ENCODE measurements around the gene WNT2. TPM values are rescaled to one million over a fixed set of nuclear protein-coding genes. Genes with fewer than 3 reads are reported as not detected.
A peak's percentile ranks its signal among the peaks of the same experiment; 100 is the strongest.
"Not testable (repeated sequence)": the region's sequence is repeated elsewhere in the genome, so short reads cannot be mapped to it uniquely, and the experiment has no call there.

The WNT2 gene
- total and polyA plus RNA-seq, 2 donors = 0.48 to 8.9 TPM

- 41% methylated on average over 3 of the region's 3 CpGs for WGBS
- no peak overlapping the region for H3K27ac ChIP-seq (ENCODE audit: low read depth)
These were observed 53.0 kb downstream of the WNT2 start for GRCh38 chr7:117269886-117270285.

DNA sequence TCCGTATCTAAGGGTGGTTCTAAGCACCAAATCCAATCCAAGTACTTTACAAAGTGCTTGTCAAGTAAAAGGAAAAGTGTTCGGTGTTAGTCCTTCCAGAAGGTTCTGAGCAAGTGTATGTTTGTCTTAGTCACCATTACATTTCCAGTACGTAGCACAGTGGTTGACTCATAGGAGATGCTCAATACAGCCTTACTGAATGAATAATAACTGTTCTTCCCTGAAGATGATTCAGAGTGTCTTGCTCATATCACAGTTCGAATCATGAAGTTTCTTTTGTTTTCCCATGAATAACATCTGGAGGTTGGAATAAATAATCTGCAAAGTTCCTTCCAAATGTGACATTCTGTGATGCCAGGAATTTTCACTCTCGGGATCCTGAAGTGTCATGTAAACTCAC, 53.4 kb downstream of the WNT2 start:
- no peaks in the 10 kb centered on the region for H3K36me3 ChIP-seq (ENCODE audit: insufficient read depth)
- 56% methylated on average over 5 of the region's 5 CpGs for WGBS
- H3K27ac ChIP-seq (ENCODE audit: low read depth) = no peak overlapping the region
- no peaks in the 10 kb centered on the region for H3K4me1 ChIP-seq (ENCODE audit: insufficient read depth)
- no peak overlapping the region for H3K4me3 ChIP-seq (ENCODE audit: low read depth, low read length)
- no peak for DNase-seq (ENCODE audit: extremely low spot score)

More at GRCh38 chr7:117269886-117270285, 53.0 kb downstream of the WNT2 start:
- peak; percentile 11 for DNase-seq (ENCODE audit: extremely low spot score)
- no peak overlapping the region for H3K4me3 ChIP-seq (ENCODE audit: low read depth, low read length)
- H3K36me3 ChIP-seq (ENCODE audit: insufficient read depth) = no peaks in the 10 kb centered on the region
- H3K4me1 ChIP-seq (ENCODE audit: insufficient read depth) = no peaks in the 10 kb centered on the region

- H3K4me3 ChIP-seq (ENCODE audit: low read depth, low read length) = no peak overlapping the region
- H3K4me1 ChIP-seq (ENCODE audit: insufficient read depth) = no peaks in the 10 kb centered on the region
- H3K36me3 ChIP-seq (ENCODE audit: insufficient read depth) = no peaks in the 10 kb centered on the region
- no peak overlapping the region for H3K27ac ChIP-seq (ENCODE audit: low read depth)
- no peak for DNase-seq (ENCODE audit: extremely low spot score)
- 49% methylated on average over 1 of the region's 1 CpG for WGBS
These were observed 58.1 kb downstream of the WNT2 start for GRCh38 chr7:117264716-117265115.

- no peak for DNase-seq (ENCODE audit: extremely low spot score)
- Histone ChIP-seq H3K4me1 (ENCODE audit: insufficient read depth) (no peaks in the 10 kb centered on the region), H3K27ac (ENCODE audit: low read depth) (no peak overlapping the region), H3K4me3 (ENCODE audit: low read depth, low read length) (no peak overlapping the region), H3K36me3 (ENCODE audit: insufficient read depth) (no peaks in the 10 kb centered on the region)
- WGBS = 94% methylated on average over 2 of the region's 2 CpGs
These were observed 60.3 kb downstream of the WNT2 start for GRCh38 chr7:117262546-117262945.

DNA sequence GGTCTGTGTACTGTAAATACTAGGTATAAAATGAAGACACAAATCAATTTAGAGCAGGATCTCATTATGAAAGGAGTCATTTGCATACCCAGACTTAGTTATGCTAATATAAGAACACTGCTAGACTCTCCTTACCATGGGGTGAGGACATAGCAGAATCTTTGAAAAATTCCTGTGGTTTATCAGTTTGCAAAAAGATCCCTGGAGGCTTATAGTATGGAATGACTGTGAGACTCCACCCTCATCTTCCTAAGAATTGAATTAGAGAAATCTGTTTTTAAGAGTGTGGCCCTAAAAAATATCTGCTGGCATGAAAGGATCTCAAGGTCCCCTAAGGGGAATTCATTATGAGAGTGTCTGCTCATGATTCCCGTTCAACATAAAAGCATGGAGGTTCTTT, 63.2 kb downstream of the WNT2 start:
- no peaks in the 10 kb centered on the region for H3K36me3 ChIP-seq (ENCODE audit: insufficient read depth)
- no peak for DNase-seq (ENCODE audit: extremely low spot score)
- H3K4me1 ChIP-seq (ENCODE audit: insufficient read depth) = no peaks in the 10 kb centered on the region
- no peak overlapping the region for H3K27ac ChIP-seq (ENCODE audit: low read depth)
- H3K4me3 ChIP-seq (ENCODE audit: low read depth, low read length) = no peak overlapping the region
- 36% methylated on average over 1 of the region's 1 CpG for WGBS

- peaks cover 2% of the 10 kb centered on the region for H3K4me1 ChIP-seq (ENCODE audit: insufficient read depth)
- 88% methylated on average over 4 of the region's 4 CpGs for WGBS
- H3K36me3 ChIP-seq (ENCODE audit: insufficient read depth) = no peaks in the 10 kb centered on the region
- no peak for DNase-seq (ENCODE audit: extremely low spot score)
- H3K27ac ChIP-seq (ENCODE audit: low read depth) = no peak overlapping the region
- H3K4me3 ChIP-seq (ENCODE audit: low read depth, low read length) = no peak overlapping the region
These were observed 71.2 kb downstream of the WNT2 start for GRCh38 chr7:117251687-117252086.

DNA sequence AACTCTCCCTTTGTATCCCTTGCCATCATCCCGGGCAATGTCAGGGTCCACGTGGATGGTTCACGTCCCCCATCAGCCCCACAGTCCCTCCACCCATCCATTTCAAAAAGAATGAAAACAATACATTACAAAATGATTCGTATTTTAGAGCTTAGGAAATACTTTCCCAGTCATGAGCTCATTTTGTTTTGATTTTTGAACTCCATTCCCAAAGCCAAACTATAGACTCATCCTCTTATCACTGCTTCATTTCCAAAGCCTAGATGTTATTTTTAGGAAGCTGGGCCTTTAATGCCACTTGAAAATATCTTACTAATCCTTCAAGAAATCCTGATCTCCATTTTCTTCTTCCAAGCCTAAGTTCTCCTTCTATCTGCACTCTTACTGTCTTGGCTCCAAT, 72.1 kb downstream of the WNT2 start:
- no peak for DNase-seq (ENCODE audit: extremely low spot score)
- 54% methylated on average over 4 of the region's 4 CpGs for WGBS
- Histone ChIP-seq H3K4me3 (ENCODE audit: low read depth, low read length) (no peak overlapping the region), H3K27ac (ENCODE audit: low read depth) (no peak overlapping the region), H3K36me3 (ENCODE audit: insufficient read depth) (no peaks in the 10 kb centered on the region), H3K4me1 (ENCODE audit: insufficient read depth) (peaks cover 2% of the 10 kb centered on the region)

DNA sequence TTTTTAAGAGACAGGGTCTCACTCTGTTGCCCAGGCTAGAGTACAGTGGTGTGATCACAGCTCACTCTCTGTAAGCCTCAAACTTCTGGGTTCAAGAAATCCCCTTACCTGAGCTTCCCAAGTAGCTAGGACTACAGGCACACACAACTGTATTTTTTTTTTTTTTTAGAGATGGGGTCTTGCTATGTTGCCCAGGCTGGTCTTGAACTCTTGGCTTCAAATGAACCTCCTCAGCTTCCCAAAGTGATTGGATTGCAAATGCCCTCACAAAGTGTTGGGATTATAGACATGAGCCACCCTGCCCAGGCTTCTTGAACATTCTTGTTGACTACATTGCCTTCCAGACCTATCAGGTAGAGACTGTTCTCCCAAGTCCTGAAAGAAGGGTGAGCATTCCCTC, 72.6 kb downstream of the WNT2 start:
- H3K4me3 ChIP-seq (ENCODE audit: low read depth, low read length) = no peak overlapping the region
- no peak for DNase-seq (ENCODE audit: extremely low spot score)
- H3K4me1 ChIP-seq (ENCODE audit: insufficient read depth) = peaks cover 2% of the 10 kb centered on the region
- H3K36me3 ChIP-seq (ENCODE audit: insufficient read depth) = no peaks in the 10 kb centered on the region
- no peak overlapping the region for H3K27ac ChIP-seq (ENCODE audit: low read depth)

- peaks cover 2% of the 10 kb centered on the region for H3K4me1 ChIP-seq (ENCODE audit: insufficient read depth)
- H3K4me3 ChIP-seq (ENCODE audit: low read depth, low read length) = no peak overlapping the region
- H3K36me3 ChIP-seq (ENCODE audit: insufficient read depth) = no peaks in the 10 kb centered on the region
- DNase-seq (ENCODE audit: extremely low spot score) = no peak
- 90% methylated on average over 5 of the region's 5 CpGs for WGBS
- H3K27ac ChIP-seq (ENCODE audit: low read depth) = no peak overlapping the region
These were observed 73.2 kb downstream of the WNT2 start for GRCh38 chr7:117249696-117250095.

DNA sequence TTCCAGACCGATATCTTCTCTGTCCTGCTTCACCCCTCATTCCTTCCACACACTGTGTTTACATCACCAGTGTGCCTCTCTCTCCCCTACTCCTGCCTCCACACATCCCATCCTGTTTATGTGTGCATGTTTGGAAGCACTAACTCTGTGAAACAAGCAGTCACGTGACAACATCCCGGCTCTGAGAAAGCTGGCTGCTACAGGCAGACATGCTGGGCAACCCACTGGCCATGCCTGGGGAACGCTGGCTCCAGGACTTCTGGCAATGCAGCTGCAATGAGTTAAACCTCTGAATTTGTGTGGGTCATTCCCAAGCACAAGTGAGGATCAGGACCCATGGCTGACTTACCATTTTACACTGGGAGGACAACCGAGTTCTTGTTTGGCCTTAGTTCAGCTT, 74.0 kb downstream of the WNT2 start:
- no peak overlapping the region for H3K4me3 ChIP-seq (ENCODE audit: low read depth, low read length)
- DNase-seq (ENCODE audit: extremely low spot score) = no peak
- WGBS = 44% methylated on average over 5 of the region's 5 CpGs
- peaks cover 2% of the 10 kb centered on the region for H3K4me1 ChIP-seq (ENCODE audit: insufficient read depth)
- H3K36me3 ChIP-seq (ENCODE audit: insufficient read depth) = no peaks in the 10 kb centered on the region
- H3K27ac ChIP-seq (ENCODE audit: low read depth) = no peak overlapping the region

DNA sequence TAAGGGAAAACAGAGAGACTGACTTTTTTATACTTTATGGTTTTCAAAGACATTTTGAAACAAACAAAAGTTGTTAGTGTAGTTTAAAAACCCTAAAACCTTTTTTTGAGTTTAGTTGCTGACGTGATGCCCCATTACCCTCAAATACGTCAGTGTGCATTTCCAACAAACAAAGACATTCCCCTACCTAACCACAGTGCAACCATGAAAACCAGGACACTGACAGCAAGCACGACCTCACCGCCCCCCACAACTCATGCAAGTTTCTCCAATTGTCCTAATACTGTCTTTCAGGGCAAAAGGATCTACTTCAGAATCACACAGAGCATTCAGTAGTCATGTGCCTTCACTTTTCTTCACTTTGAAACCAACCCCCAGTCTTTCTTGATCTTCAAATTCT, 75.0 kb downstream of the WNT2 start:
- H3K4me1 ChIP-seq (ENCODE audit: insufficient read depth) = peaks cover 2% of the 10 kb centered on the region
- H3K36me3 ChIP-seq (ENCODE audit: insufficient read depth) = no peaks in the 10 kb centered on the region
- 79% methylated on average over 4 of the region's 4 CpGs for WGBS
- DNase-seq (ENCODE audit: extremely low spot score) = no peak
- no peak overlapping the region for H3K4me3 ChIP-seq (ENCODE audit: low read depth, low read length)
- H3K27ac ChIP-seq (ENCODE audit: low read depth) = no peak overlapping the region

DNA sequence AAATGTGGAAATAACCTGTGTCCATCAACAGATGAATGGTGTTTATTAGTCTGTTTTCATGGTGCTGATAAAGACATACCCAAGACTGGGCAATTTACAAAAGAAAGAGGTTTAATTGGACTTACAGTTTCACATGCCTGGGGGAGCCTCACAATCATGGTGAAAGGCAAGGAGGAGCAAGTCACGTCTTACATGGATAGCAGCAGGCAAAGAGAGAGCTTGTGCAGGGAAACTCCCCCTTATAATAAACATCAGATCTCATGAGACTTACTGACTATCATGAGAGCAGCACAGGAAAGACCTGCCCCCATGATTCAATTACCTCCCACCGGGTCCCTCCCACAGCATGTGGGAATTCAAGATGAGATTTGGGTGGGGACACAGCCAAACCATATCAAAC, 77.2 kb downstream of the WNT2 start:
- DNase-seq (ENCODE audit: extremely low spot score) = not testable (repeated sequence)
- 90% methylated on average over 2 of the region's 2 CpGs for WGBS

GRCh38 chr7:117243390-117243789, 79.5 kb downstream of the WNT2 start:
- DNase-seq (ENCODE audit: extremely low spot score) = no peak
- no peak overlapping the region for H3K27ac ChIP-seq (ENCODE audit: low read depth)
- no peaks in the 10 kb centered on the region for H3K4me1 ChIP-seq (ENCODE audit: insufficient read depth)
- no peaks in the 10 kb centered on the region for H3K36me3 ChIP-seq (ENCODE audit: insufficient read depth)
- 78% methylated on average over 3 of the region's 3 CpGs for WGBS
- H3K4me3 ChIP-seq (ENCODE audit: low read depth, low read length) = no peak overlapping the region

More for the DNA sequence above, 77.2 kb downstream of the WNT2 start:
- H3K27ac ChIP-seq (ENCODE audit: low read depth); H3K4me1 ChIP-seq (ENCODE audit: insufficient read depth); H3K36me3 ChIP-seq (ENCODE audit: insufficient read depth); H3K4me3 ChIP-seq (ENCODE audit: low read depth, low read length): not testable (repeated sequence)

DNA sequence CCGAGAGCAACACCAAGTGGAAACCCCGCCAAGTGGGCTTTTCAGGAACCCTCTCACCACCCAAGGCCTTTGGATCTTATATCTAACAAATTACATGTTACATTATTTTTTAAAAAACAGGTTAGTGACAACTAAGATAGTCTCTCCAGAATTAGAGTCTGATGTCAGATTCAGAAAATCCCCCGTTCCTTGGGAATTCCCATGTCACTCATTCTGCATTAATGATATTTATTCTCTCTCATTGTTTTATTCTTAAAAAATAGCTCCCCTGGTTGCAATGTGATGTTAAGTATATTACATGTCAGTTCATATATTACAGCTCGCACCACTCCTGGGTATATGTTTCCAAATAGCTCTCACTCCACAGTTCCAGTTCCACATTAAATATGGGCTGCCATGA, 81.8 kb downstream of the WNT2 start:
- Histone ChIP-seq H3K36me3 (ENCODE audit: insufficient read depth) (no peaks in the 10 kb centered on the region), H3K4me3 (ENCODE audit: low read depth, low read length) (no peak overlapping the region), H3K27ac (ENCODE audit: low read depth) (no peak overlapping the region), H3K4me1 (ENCODE audit: insufficient read depth) (no peaks in the 10 kb centered on the region)
- WGBS = 92% methylated on average over 4 of the region's 4 CpGs
- no peak for DNase-seq (ENCODE audit: extremely low spot score)

DNA sequence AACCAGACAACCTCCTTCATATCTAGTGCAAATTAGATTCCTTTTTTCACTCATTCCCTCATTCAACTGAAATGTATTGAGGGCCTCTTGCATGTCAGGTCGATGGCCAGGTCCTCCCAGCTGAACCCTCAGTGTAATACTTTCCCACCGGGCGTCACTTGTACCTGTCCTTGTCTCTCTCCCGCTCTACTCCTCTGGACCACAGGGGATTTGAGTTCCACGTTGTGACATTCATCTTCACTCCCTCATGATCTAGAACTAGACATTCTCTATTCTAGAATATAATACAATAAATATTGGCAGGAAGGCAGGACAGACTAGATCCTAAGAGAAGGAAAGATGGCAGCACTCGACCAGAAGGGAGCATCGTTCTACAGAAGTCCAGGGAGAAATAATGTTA, 83.9 kb downstream of the WNT2 start:
- no peaks in the 10 kb centered on the region for H3K36me3 ChIP-seq (ENCODE audit: insufficient read depth)
- H3K4me1 ChIP-seq (ENCODE audit: insufficient read depth) = no peaks in the 10 kb centered on the region
- no peak overlapping the region for H3K27ac ChIP-seq (ENCODE audit: low read depth)
- WGBS = 89% methylated on average over 7 of the region's 7 CpGs
- no peak for DNase-seq (ENCODE audit: extremely low spot score)
- H3K4me3 ChIP-seq (ENCODE audit: low read depth, low read length) = no peak overlapping the region

All from urinary bladder (tissue), 4 donors.